22Rv1 (cell line): Measurements from ENCODE around the gene ZNF692.

Experiments used
- H3K27ac ChIP-seq: fragments of 450-650 bp; 2 replicates; pipeline ENCODE4 v1.5.1; 2017
- ZFX ChIP-seq: fragments of 450-650 bp; IDR thresholded peaks from 2 replicates; pipeline ENCODE4 v1.6.1; 2017; ENCODE audit warnings: antibody characterized with exemption, borderline replicate concordance
- TF ChIP-seq, protein P1 (sequence below): fragments of 450-650 bp; IDR thresholded peaks from 2 replicates; pipeline ENCODE4 v1.5.1; 2017; ENCODE audit warnings: mild to moderate bottlenecking

Gene ZNF692

GRCh38 chr1:248822148-248823032, 36.5 kb downstream of the ZNF692 start:
- no peak overlapping the region for H3K27ac ChIP-seq
- TF ChIP-seq, protein P1, sequence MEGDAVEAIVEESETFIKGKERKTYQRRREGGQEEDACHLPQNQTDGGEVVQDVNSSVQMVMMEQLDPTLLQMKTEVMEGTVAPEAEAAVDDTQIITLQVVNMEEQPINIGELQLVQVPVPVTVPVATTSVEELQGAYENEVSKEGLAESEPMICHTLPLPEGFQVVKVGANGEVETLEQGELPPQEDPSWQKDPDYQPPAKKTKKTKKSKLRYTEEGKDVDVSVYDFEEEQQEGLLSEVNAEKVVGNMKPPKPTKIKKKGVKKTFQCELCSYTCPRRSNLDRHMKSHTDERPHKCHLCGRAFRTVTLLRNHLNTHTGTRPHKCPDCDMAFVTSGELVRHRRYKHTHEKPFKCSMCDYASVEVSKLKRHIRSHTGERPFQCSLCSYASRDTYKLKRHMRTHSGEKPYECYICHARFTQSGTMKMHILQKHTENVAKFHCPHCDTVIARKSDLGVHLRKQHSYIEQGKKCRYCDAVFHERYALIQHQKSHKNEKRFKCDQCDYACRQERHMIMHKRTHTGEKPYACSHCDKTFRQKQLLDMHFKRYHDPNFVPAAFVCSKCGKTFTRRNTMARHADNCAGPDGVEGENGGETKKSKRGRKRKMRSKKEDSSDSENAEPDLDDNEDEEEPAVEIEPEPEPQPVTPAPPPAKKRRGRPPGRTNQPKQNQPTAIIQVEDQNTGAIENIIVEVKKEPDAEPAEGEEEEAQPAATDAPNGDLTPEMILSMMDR, result no peak
- TF ChIP-seq ZFX, result no peak

DNA sequence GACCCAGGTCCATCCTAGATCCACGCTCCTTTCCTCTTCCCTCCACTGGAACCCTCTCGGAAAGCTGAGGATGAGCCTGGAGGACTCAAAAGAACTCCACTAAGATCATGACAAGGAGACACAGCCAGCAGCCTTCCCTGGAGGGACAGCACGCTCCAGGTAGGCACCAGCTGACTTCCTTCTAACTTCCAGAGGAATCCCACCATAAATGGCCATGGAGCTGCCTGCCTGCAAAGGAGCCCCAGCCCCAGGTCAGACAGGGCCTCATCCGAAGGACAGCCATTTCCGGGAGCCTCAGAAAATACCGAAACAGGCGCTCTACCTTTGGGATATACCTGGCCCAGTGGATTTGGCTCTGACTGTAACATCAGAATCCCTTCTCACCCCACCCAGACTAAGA, 37.2 kb downstream of the ZNF692 start:
- TF ChIP-seq ZFX, result no peak
- TF ChIP-seq, protein P1, result no peak
- no peak overlapping the region for H3K27ac ChIP-seq

DNA sequence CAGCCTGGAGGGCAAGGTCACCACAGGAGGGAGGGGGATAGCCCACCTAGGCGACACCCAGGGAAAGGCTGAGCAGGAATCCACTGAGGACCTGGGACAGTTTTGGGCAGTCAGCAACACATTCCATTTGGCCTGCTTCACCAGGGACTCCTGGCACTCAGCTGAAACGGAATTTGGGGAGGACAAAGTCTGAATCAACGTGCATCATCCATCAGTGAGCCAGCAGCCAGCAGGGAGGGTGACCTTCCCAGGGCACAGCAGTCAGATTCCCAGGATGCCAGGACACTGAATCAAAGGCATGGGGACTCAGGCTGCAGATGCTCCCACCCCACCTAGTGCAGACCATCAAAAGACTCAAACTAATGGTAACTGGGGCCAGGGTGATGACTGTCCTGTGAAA, 37.8 kb downstream of the ZNF692 start:
- no peak for TF ChIP-seq ZFX
- TF ChIP-seq, protein P1, result no peak
- no peak overlapping the region for H3K27ac ChIP-seq

- H3K27ac ChIP-seq, result no peak overlapping the region
- no peak for TF ChIP-seq ZFX
- TF ChIP-seq, protein P1, result no peak
Observed at GRCh38 chr1:248820041-248820585, 38.8 kb downstream of the ZNF692 start.

- TF ChIP-seq ZFX, result no peak
- TF ChIP-seq, protein P1, result no peak
- no peak overlapping the region for H3K27ac ChIP-seq
Observed at GRCh38 chr1:248818505-248819374, 40.1 kb downstream of the ZNF692 start.

DNA sequence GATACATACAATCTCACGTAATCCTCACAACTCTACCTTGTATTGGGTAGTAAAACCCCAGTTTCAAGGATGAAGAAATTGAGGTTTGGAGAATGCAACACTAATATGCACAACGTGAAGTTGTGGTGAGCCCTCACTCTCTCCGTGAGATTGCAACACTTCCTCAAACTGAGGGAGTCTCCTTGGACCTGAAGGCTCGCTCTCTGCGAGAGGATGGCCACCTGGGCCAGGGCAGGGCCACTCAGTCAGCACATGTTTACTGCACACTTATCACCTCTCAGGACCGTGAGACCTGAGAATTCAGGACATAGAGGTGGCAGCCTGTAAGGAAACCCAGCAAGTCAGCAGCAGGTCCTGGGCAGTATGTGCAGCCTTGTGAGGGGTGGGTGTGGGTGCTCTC, 41.8 kb downstream of the ZNF692 start:
- H3K27ac ChIP-seq, result no peak overlapping the region
- TF ChIP-seq ZFX, result no peak
- TF ChIP-seq, protein P1, result no peak
